Hematopoietic multipotent progenitor cell treated with erythropoietin and hydrocortisone succinate and interleukin-3 and kit ligand, for 8 days (in vitro differentiated cells): ENCODE results near the gene SLC30A2.

Source experiments
- DNase-seq: peaks from one replicate; pipeline ENCODE4 v3.0.0-alpha.2; 2015

The SLC30A2 gene

DNA sequence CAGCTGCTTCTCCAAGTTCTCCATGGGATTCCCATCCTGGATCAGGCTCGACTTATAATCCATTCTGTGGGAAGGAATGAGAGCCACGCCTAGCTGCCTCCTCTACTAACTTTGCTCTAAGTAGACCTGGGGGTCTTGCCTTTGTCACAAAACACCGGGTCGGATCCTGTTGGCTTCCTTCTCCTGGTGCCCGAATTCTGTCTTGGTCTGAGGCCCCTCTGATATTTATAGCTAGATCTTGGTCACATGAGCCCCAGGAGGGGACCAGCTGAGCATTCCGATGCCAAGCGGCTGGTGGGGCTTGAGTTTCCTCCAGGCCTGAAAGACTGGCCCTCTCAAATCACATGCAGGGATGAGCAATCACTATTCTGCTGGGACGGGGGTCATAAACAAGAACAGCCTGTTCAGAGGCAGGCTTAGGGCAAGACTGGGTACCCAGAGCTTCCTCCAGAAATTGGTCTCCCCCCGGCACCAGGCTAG is 21.6 kb upstream of the SLC30A2 start, which contains the start of gene TRIM63:
Gene TRIM63 (minus strand): TSS at position 199 of the 480 bp plus-strand sequence. CDS start 136 bp downstream, at position 63.
- DNase-seq: no peak

GRCh38 chr1:26066857-26067256 is 20.9 kb upstream of the SLC30A2 start:
- peak; percentile 84 for DNase-seq

DNA sequence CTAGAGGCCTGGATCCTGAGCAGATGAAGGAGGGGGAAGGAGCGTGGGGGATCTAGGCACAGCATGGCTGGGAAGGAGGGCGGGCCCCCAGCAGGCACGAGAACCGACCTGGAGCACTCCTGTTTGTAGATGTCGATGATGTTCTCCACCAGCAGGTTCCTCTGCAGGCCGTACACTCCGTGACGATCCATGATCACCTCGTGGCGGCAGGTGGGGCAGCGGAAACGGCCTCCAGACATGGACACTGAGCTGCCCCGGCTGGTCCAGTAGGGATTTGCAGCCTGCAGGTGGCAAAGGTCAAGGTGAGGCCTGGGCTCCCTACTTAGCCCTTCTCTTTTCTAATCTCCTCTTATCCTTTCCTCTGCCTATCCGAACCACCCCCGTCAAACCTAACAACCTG is 20.2 kb upstream of the SLC30A2 start:
- no peak for DNase-seq

- no peak for DNase-seq
These were observed 18.6 kb upstream of the SLC30A2 start for GRCh38 chr1:26064553-26064952.

- DNase-seq: no peak
These were observed 15.1 kb upstream of the SLC30A2 start for GRCh38 chr1:26060832-26061574.

- DNase-seq: no peak
These were observed 14.0 kb upstream of the SLC30A2 start for GRCh38 chr1:26059906-26060305.

GRCh38 chr1:26058052-26058595 is 12.2 kb upstream of the SLC30A2 start:
- DNase-seq: no peak

DNA sequence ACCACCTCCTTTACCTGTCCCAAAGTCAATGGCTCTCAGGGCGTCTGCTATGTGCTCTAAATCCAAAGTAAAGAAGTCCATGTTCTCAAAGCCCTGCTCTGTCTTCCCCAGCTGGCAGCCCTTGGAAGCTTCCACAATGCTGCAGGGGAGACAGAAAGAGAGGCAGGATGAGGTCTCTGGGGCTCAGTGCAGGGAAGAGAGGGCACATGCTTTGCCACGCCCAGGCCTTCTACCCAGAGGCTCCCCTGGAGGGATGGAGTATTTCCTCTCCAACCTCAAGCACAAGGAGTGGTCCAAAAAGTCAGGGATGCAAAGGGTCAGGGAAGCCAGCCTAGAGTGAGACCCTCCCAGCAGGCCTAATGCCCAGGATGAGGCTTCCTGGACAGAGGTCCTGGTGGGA is 11.3 kb upstream of the SLC30A2 start:
- DNase-seq: no peak

- no peak for DNase-seq
These were observed 9.1 kb upstream of the SLC30A2 start for GRCh38 chr1:26055041-26055440.

DNA sequence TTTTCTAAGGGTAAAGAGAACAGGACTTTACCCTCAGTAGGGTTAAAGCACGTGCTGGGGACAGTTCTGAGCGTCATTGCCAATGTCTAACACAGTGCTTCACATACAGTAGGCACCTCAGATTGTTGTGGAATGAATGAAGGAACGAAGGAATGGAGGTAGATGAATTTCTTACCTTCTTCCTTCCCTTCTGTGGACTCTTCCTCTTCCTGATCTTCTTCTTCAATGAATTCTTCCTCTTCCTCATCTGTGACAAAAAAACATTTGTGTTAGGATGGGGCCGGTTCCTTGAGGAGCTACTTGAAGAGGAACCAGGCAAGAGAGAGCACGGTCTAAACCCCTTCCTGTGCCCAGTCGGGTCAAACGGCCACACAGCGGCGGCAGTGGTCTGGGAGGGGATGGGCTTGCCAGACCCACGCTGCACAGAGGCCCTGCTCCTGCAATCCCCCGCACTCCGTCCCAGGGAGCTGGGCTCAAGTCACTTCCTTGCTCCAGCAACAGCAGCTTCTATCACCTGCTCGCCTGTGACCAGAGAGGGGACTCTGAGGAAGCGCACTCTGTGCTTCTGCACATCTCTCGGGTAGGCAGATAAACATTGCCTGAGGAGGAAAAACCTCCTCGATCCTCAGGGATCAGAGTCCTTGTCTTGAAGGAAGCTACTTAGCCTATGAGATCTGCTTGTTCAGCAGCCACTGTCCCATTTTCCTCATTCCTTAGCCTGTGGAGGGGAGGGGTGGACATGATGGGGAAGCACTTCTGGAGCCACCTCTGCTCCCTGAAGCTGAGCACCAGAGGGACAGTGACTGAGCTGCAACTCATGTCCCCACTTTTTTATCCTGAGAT is 8.0 kb upstream of the SLC30A2 start:
- DNase-seq: no peak

DNA sequence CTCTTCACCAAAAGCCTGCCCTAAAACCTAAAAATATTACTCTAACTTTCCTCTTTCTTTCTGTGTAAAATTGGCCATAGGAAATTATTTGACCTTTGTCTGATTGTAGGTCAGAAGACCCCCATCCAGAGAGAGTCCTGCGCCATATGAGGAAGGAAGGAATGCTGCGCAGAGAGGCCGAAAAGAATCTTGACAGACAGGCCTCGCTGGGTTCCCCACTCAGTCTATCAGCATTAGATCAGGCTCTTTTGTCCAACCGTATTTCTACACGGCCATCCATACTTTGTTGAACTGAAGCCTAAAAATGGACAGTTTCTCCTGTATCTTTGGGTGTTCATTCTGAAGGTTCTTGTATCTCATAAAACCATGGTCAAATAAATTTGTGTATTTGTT is 4.3 kb upstream of the SLC30A2 start:
- no peak for DNase-seq

- DNase-seq: no peak
These were observed 3.8 kb upstream of the SLC30A2 start for GRCh38 chr1:26049531-26050247.

GRCh38 chr1:26047278-26047874 is 1.5 kb upstream of the SLC30A2 start:
- no peak for DNase-seq

DNA sequence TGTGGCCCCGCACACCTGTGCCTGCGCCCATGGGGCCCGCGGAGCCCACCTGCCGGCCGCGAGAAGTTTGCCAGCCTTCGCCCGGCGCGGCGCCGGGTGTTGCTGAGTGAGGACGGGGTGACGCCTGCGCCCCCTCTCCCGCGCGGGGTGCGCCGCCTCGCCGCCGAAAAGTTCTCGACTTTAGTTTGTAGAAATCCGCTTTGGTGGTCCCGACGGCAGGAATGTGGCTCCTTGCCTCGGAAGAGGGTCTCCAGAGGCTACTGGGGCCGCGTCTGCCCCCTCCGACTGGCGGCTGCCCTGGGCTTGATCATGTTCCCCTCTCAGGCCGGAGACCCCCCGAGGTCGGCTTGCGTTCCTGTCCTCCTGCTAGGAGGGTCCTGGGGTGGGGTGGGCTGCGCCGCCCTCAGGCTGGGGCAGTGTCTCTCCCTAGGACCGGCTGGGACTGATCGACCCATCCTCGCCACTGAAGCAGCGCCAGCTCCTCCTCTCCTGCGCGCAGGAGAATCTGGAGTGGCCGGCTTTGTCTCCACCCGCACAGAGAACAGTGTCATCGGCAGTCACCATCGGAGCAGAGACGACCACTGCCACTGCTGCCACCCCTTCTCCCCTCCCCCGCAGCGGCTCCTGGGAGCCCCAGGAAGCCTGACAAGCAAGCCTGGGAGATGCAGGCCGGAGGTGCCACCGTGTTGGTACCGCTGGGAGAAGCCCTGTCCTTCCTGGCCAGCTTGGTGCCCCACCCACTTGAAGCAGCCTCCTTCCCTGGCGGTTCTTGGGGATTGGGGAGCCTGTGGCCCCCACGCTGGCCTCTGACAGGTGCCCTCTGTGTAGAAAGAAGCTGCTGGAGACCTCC is 553 bp upstream of the SLC30A2 start:
- no peak for DNase-seq

- DNase-seq: no peak
These were observed 772 bp downstream of the SLC30A2 start for GRCh38 chr1:26044971-26045721.

GRCh38 chr1:26044414-26044813 is 1.5 kb downstream of the SLC30A2 start:
- no peak for DNase-seq

DNA sequence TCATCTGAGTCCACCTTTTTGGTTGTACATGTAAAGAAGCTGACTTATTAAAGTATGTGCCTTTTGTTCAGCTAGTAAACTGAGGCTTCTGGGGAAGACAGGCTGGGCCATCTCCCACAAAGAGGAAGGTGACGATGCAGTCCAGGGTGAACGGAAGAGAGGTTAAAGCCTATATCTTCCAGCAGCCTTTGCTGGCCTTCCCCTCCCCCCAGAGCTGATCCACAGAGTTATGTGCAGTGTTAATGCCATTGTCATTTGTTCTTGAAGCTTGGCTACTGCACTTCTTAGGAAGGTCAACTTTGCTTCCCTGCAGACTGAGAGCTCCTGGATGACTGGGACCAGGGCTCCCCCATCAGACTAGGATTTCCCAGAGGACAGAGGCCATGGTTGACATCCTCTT is 2.2 kb downstream of the SLC30A2 start:
- DNase-seq: no peak

GRCh38 chr1:26041978-26042377 is 3.9 kb downstream of the SLC30A2 start:
- no peak for DNase-seq

DNA sequence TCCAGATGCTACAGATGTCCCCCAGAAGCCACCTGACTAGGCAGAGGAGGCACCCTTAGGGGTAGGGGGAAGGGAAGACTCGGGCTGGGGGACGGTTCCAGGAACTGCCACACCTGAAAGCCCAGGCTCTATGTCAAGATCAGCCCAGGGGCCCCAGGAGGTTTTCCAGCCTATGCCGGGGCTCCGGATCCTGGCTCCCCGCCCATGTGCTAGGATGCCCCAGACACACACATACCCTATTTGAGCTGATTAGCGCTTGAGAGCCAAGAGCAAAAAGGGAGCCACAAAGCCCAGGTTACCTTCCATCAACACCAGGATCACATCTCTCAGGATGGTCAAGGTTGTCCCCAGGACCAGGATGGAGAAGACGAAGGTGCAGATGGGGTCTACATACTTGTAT is 4.5 kb downstream of the SLC30A2 start:
- no peak for DNase-seq

- no peak for DNase-seq
These were observed 7.0 kb downstream of the SLC30A2 start for GRCh38 chr1:26038904-26039303.

- no peak for DNase-seq
These were observed 7.4 kb downstream of the SLC30A2 start for GRCh38 chr1:26038477-26038876.
